ENCODE data around the gene KRTAP12-2.

DNA sequence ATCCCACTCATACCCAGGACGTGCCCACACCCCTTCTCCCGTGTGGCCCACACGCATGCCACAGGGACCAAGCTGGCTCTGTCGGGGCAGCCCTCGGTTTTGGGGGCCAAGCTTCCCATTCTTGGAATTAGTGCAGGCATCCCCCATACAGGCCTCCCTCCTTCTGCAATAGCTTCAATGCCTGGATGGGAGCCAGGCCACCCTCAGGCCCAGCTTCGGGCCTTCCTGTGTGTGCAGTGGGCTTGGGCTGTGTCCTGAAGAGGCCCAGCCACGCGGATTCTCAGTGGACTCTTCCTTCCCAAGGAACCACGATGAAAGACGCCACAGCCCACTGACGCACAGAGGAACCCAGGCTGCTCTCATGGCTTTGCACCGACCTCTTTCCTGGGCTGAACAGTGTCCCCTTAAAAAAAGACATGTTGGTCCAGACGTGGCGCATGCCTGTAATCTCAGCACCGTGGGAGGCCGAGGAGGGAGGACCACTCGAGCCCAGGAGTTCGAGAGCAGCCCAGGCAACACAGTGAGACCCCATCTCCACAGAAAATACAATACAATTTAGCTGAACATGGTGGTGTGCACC, 17.1 kb downstream of the KRTAP12-2 start:
- TF ChIP-seq, protein P1, sequence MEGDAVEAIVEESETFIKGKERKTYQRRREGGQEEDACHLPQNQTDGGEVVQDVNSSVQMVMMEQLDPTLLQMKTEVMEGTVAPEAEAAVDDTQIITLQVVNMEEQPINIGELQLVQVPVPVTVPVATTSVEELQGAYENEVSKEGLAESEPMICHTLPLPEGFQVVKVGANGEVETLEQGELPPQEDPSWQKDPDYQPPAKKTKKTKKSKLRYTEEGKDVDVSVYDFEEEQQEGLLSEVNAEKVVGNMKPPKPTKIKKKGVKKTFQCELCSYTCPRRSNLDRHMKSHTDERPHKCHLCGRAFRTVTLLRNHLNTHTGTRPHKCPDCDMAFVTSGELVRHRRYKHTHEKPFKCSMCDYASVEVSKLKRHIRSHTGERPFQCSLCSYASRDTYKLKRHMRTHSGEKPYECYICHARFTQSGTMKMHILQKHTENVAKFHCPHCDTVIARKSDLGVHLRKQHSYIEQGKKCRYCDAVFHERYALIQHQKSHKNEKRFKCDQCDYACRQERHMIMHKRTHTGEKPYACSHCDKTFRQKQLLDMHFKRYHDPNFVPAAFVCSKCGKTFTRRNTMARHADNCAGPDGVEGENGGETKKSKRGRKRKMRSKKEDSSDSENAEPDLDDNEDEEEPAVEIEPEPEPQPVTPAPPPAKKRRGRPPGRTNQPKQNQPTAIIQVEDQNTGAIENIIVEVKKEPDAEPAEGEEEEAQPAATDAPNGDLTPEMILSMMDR (conservative IDR thresholded peaks at IDR 0.05 in 1 of 2, IDR thresholded peaks at IDR 0.05 in 1 of 2; ENCODE audit: low read depth in 1 of 2, low read length in 2 of 2), result no peak
- no peak for TF ChIP-seq EZH2 (IDR thresholded peaks at IDR 0.05; ENCODE audit: low read length, missing control alignments)

All from fibroblast of lung (primary cell).